Measurements from ENCODE around the gene ALDH6A1. TPM values are rescaled to one million over a fixed set of nuclear protein-coding genes. Genes with fewer than 3 reads are reported as not detected.

Gene ALDH6A1
- polyA plus RNA-seq, 3 donors, result 2.5 to 15.1 (median 8.8) TPM

DNA sequence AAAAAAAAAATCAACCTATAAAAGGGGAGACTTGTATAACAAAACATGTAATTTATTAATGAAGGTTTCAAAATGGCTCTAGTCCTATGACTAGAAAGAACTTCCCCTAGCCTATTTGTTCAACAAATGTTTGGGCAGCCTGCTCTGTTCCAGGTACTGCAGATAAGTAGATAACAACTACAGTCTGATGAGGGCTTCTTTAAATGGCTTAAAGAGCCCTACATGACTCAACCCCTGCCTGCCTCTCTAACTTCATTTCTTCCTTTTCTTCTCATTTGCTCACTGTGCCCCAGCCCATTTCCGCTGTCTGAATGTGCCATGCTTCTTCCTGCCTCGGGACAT is 21.5 kb downstream of the ALDH6A1 start:
- no peak overlapping the region for H3K4me3 Mint-ChIP-seq
- Histone ChIP-seq H3K9ac (ENCODE audit: insufficient read depth, low read length, poor library complexity, severe bottlenecking) (no peak overlapping the region), H3K4me1 (ENCODE audit: control insufficient read depth in 1 of 2, insufficient read depth in 2 of 2, low read length in 2 of 2) (no peaks in the 10 kb centered on the region), H3K36me3 (replicated peaks in 1 of 2; ENCODE audit: control insufficient read depth in 1 of 2, insufficient read depth in 2 of 2, low read length in 2 of 2) (peaks cover 24 to 71% of the 10 kb centered on the region in 2 donors), H4K20me1 (ENCODE audit: insufficient read depth, low read length) (no peaks in the 10 kb centered on the region), H2AFZ (ENCODE audit: insufficient read depth, low read depth, low read length, poor library complexity, severe bottlenecking) (no peak overlapping the region), H3K79me2 (ENCODE audit: insufficient read depth, low read length) (no peaks in the 10 kb centered on the region), H3K9me3 (replicated peaks in 1 of 2; ENCODE audit: control insufficient read depth in 1 of 2, insufficient read depth in 1 of 2, low read length in 2 of 2) (no peaks in the 10 kb centered on the region), H3K27me3 (ENCODE audit: control insufficient read depth in 2 of 2, insufficient read depth in 2 of 2, low read length in 2 of 2) (no peaks in the 10 kb centered on the region), H3K4me3 (replicated peaks in 1 of 3; ENCODE audit: low read depth in 2 of 3, low read length in 3 of 3) (no peak overlapping the region), H3K27ac (ENCODE audit: low read depth in 1 of 2, low read length in 2 of 2) (no peak overlapping the region), H3K4me2 (replicated peaks; ENCODE audit: extremely low read depth, low read length, poor library complexity, severe bottlenecking) (no peak overlapping the region)
- no peak for DNase-seq
- H3K9me3 Mint-ChIP-seq, result no peaks in the 10 kb centered on the region
- H3K27ac Mint-ChIP-seq, result no peak overlapping the region
- H3K27me3 Mint-ChIP-seq (ENCODE audit: low read depth in 3 of 3), result peaks cover 0 to 2% (median 0%) of the 10 kb centered on the region in 3 donors
- intact Hi-C loops (cut with micrococcal nuclease), result no loop called here
- H3K4me1 Mint-ChIP-seq, result peaks cover 7% of the 10 kb centered on the region
- peaks cover 47 to 76% of the 10 kb centered on the region in 2 donors for H3K36me3 Mint-ChIP-seq
- TF ChIP-seq, protein P1, sequence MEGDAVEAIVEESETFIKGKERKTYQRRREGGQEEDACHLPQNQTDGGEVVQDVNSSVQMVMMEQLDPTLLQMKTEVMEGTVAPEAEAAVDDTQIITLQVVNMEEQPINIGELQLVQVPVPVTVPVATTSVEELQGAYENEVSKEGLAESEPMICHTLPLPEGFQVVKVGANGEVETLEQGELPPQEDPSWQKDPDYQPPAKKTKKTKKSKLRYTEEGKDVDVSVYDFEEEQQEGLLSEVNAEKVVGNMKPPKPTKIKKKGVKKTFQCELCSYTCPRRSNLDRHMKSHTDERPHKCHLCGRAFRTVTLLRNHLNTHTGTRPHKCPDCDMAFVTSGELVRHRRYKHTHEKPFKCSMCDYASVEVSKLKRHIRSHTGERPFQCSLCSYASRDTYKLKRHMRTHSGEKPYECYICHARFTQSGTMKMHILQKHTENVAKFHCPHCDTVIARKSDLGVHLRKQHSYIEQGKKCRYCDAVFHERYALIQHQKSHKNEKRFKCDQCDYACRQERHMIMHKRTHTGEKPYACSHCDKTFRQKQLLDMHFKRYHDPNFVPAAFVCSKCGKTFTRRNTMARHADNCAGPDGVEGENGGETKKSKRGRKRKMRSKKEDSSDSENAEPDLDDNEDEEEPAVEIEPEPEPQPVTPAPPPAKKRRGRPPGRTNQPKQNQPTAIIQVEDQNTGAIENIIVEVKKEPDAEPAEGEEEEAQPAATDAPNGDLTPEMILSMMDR (IDR thresholded peaks at IDR 0.05), result no peak
- WGBS (ENCODE audit: insufficient coverage), result no CpG with 5 or more reads among the region's 2 CpGs

DNA sequence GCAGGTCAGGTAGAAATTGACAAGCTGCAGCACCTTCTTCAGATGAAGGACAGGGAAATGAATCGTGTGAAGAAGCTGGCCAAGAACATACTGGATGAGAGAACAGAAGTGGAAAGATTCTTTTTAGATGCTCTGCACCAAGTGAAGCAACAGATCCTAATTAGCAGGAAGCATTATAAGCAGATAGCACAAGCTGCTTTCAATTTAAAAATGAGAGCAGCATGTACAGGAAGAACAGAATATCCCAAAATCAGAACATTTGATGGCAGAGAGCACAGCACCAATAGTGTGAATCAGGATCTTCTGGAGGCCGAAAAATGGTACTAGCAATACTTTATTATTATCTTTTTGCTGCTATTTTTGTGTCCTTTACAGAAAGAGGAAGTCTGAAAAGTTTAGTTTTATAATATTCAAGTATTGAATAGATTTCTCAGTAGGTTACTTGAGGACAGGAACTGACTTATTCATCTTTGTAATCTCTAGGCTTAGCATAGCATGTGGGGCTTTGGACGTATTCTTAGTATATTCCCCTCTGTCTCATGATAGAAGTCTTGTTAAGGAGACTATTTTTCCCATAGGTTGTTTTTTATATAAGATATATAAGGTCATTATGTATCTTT is 34.3 kb downstream of the ALDH6A1 start:
- no peak overlapping the region for H3K27ac ChIP-seq (ENCODE audit: low read depth in 1 of 2, low read length in 2 of 2)
- Mint-ChIP-seq H3K4me1 (peaks cover 9% of the 10 kb centered on the region), H3K27ac (no peak overlapping the region), H3K36me3 (no peaks in the 10 kb centered on the region), H3K9me3 (no peaks in the 10 kb centered on the region), H3K27me3 (ENCODE audit: low read depth in 3 of 3) (peaks cover 0 to 4% (median 0%) of the 10 kb centered on the region in 3 donors), H3K4me3 (no peak overlapping the region)
- no peaks in the 10 kb centered on the region for H3K36me3 ChIP-seq (replicated peaks in 1 of 2; ENCODE audit: control insufficient read depth in 1 of 2, insufficient read depth in 2 of 2, low read length in 2 of 2)
- intact Hi-C loops (cut with micrococcal nuclease), result no loop called here
- no peak overlapping the region for H3K9ac ChIP-seq (ENCODE audit: insufficient read depth, low read length, poor library complexity, severe bottlenecking)
- no peak overlapping the region for H3K4me2 ChIP-seq (replicated peaks; ENCODE audit: extremely low read depth, low read length, poor library complexity, severe bottlenecking)
- DNase-seq, result no peak
- TF ChIP-seq, protein P1 (IDR thresholded peaks at IDR 0.05), result no peak
- H4K20me1 ChIP-seq (ENCODE audit: insufficient read depth, low read length), result no peaks in the 10 kb centered on the region
- H3K79me2 ChIP-seq (ENCODE audit: insufficient read depth, low read length), result no peaks in the 10 kb centered on the region
- H3K4me1 ChIP-seq (ENCODE audit: control insufficient read depth in 1 of 2, insufficient read depth in 2 of 2, low read length in 2 of 2), result peaks cover 0 to 8% of the 10 kb centered on the region in 2 donors
- H2AFZ ChIP-seq (ENCODE audit: insufficient read depth, low read depth, low read length, poor library complexity, severe bottlenecking), result peak overlapping the region; percentile 25
- 40% methylated on average over 1 of the region's 3 CpGs for WGBS (ENCODE audit: insufficient coverage)
- no peaks in the 10 kb centered on the region for H3K27me3 ChIP-seq (ENCODE audit: control insufficient read depth in 2 of 2, insufficient read depth in 2 of 2, low read length in 2 of 2)
- H3K4me3 ChIP-seq (replicated peaks in 1 of 3; ENCODE audit: low read depth in 2 of 3, low read length in 3 of 3), result no peak overlapping the region
- no peaks in the 10 kb centered on the region for H3K9me3 ChIP-seq (replicated peaks in 1 of 2; ENCODE audit: control insufficient read depth in 1 of 2, insufficient read depth in 1 of 2, low read length in 2 of 2)

Data from CD14-positive monocyte (primary cell).